NT2/D1 (cell line): Measurements from ENCODE around the gene TRA2A.

Source experiments
- SUZ12 ChIP-seq: IDR thresholded peaks from 2 replicates; pipeline ENCODE4 v1.6.1; 2011; ENCODE audit not compliant: insufficient read length, insufficient read depth; ENCODE audit errors: extremely low read depth
- YY1 ChIP-seq: IDR thresholded peaks from 2 replicates; pipeline ENCODE4 v1.6.1; 2011; ENCODE audit not compliant: insufficient read length, insufficient read depth
- ZNF274 ChIP-seq: IDR thresholded peaks from 2 replicates; pipeline ENCODE4 v1.6.1; 2011; ENCODE audit warnings: mild to moderate bottlenecking, low read depth, low read length

DNA sequence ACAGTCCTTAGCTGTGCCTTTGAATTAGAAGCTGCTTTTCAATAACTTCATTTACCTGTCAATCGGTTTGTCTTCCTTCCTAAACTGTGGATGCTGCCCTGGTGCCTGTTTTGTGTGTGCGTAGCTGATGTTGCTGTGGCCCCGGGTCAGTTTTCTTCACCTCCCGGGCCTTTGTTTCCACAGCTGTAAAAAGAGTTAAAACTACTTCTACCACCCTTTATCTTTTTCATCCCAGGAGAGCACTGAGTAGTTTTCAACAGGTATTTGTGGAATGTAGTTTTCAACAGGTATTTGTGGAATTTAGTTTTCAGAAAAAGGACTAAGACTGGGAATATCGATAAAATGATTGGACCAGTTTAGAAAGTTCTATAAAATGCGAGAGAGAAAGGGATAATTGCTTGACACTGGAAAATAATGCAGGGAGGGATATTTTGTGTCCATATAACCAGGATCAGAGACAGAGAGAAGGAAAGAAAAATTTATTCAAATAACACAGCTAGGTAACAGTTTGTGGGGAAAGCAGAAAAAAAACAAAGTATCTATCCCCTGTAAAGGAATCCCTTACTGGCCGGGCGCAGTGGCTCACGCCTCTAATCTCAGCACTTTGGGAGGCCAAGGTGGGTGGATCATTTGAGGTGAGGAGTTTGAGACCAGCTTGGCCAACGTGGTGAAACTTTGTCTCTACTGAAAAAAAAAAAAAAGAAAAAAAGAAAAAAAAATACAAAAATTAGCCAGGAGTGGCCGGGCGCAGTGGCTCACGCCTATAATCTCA lies 45.6 kb downstream of the TRA2A start:
- no peak for TF ChIP-seq ZNF274
- TF ChIP-seq SUZ12 = no peak
- TF ChIP-seq YY1 = no peak
